GM23338 (cell line): ENCODE results near the gene GPR25. TPM values are rescaled to one million over a fixed set of nuclear protein-coding genes. Genes with fewer than 3 reads are reported as not detected.

ENCODE experiments used
- ATAC-seq: fragments of 200-7000 bp; cut with Tn5 transposase; 3 replicates; pipeline ENCODE4 v1.9.1; 2020
- DNase-seq: peaks from one replicate; pipeline ENCODE4 v3.0.0-alpha.2; 2015; ENCODE audit warnings: low spot score
- H2AFZ ChIP-seq: fragments of 200-600 bp; sonication (generic); 2 replicates; pipeline ENCODE4 v1.8.0; 2016; ENCODE audit warnings: antibody characterized with exemption, mild to moderate bottlenecking, moderate library complexity
- H3F3A ChIP-seq: fragments of 200-600 bp; sonication (generic); replicated peaks from 2 replicates; pipeline ENCODE4 v1.8.0; 2017; ENCODE audit warnings: antibody characterized with exemption, mixed run types, low read depth
- H3K27ac ChIP-seq: fragments of 200-600 bp; sonication (generic); 2 replicates; pipeline ENCODE4 v1.6.1; 2016; ENCODE audit warnings: low read depth
- H3K27me3 ChIP-seq: fragments of 200-600 bp; sonication (generic); 2 replicates; pipeline ENCODE4 v1.8.0; 2016; ENCODE audit warnings: mild to moderate bottlenecking, mixed run types, moderate library complexity; ENCODE audit not compliant: insufficient read depth
- H3K36me3 ChIP-seq: fragments of 200-600 bp; sonication (generic); 2 replicates; pipeline ENCODE4 v1.8.0; 2016; ENCODE audit warnings: mild to moderate bottlenecking; ENCODE audit not compliant: insufficient read depth
- H3K4me1 ChIP-seq: fragments of 200-600 bp; sonication (generic); 2 replicates; pipeline ENCODE4 v1.8.0; 2016; ENCODE audit warnings: mild to moderate bottlenecking, moderate library complexity; ENCODE audit not compliant: insufficient read depth
- H3K4me2 ChIP-seq: fragments of 200-600 bp; sonication (generic); 2 replicates; pipeline ENCODE4 v1.7.1; 2017; ENCODE audit warnings: mixed run types
- H3K4me3 ChIP-seq: fragments of 200-600 bp; sonication (generic); 2 replicates; pipeline ENCODE4 v1.6.1; 2016; ENCODE audit warnings: mixed run types
- H3K79me2 ChIP-seq: fragments of 200-600 bp; sonication (generic); replicated peaks from 2 replicates; pipeline ENCODE4 v1.8.0; 2017; ENCODE audit warnings: mild to moderate bottlenecking; ENCODE audit not compliant: insufficient read depth
- H3K9me2 ChIP-seq: fragments of 200-600 bp; sonication (generic); 2 replicates; pipeline ENCODE4 v1.8.0; 2017; ENCODE audit not compliant: insufficient read depth
- H4K20me1 ChIP-seq: fragments of 200-600 bp; sonication (generic); replicated peaks from 2 replicates; pipeline ENCODE4 v1.8.0; 2017; ENCODE audit warnings: mild to moderate bottlenecking; ENCODE audit not compliant: insufficient read depth
- H3K27ac Mint-ChIP-seq: 2 replicates; pipeline ENCODE4 v1.8.0; 2020; ENCODE audit warnings: inconsistent platforms, mild to moderate bottlenecking, moderate library complexity, mixed read lengths
- H3K27me3 Mint-ChIP-seq: 3 replicates; pipeline ENCODE4 v1.8.0; 2022; ENCODE audit warnings: low read depth, mild to moderate bottlenecking, moderate library complexity, mixed read lengths, inconsistent platforms; ENCODE audit not compliant: insufficient read depth, poor library complexity
- H3K36me3 Mint-ChIP-seq: 3 replicates; pipeline ENCODE4 v1.8.0; 2021; ENCODE audit warnings: low read depth, mild to moderate bottlenecking, inconsistent platforms, moderate library complexity, mixed read lengths
- H3K4me1 Mint-ChIP-seq: 3 replicates; pipeline ENCODE4 v1.8.0; 2020; ENCODE audit warnings: mild to moderate bottlenecking, inconsistent platforms, mixed read lengths
- H3K4me3 Mint-ChIP-seq: 3 replicates; pipeline ENCODE4 v1.8.0; 2021; ENCODE audit warnings: moderate library complexity, mild to moderate bottlenecking, inconsistent platforms, mixed read lengths
- H3K9me3 Mint-ChIP-seq: 3 replicates; pipeline ENCODE4 v1.8.0; 2020; ENCODE audit warnings: moderate library complexity, mild to moderate bottlenecking, inconsistent platforms, mixed read lengths
- CREB1 ChIP-seq: fragments of 250-450 bp; sonication (Bioruptor Pico); IDR thresholded peaks from 2 replicates; pipeline ENCODE4 v1.5.0; 2020; ENCODE audit warnings: low read depth, mild to moderate bottlenecking, moderate library complexity
- CTCF ChIP-seq, 2 experiments: fragments of 200-600 bp in 1 of 2; sonication (generic) in 1 of 2; conservative IDR thresholded peaks; 2 replicates each; pipeline versions ENCODE4 v1.5.1 to v1.6.1; 2016 to 2017; ENCODE audit warnings: antibody characterized with exemption in 2 of 2, low read depth in 2 of 2, mild to moderate bottlenecking in 2 of 2, moderate library complexity in 1 of 2
- EZH2 ChIP-seq: fragments of 200-600 bp; sonication (generic); IDR thresholded peaks from one replicate; pipeline ENCODE4 v1.8.0; 2017; ENCODE audit warnings: antibody characterized with exemption, mild to moderate bottlenecking, low read depth; ENCODE audit not compliant: unreplicated experiment
- EZH2phosphoT487 ChIP-seq: fragments of 200-600 bp; sonication (generic); IDR thresholded peaks from one replicate; pipeline ENCODE4 v1.8.1; 2018; ENCODE audit warnings: antibody characterized with exemption; ENCODE audit not compliant: unreplicated experiment
- JUNB ChIP-seq: IDR thresholded peaks from one replicate; pipeline ENCODE4 v1.6.1; 2016; ENCODE audit warnings: antibody characterized with exemption; ENCODE audit not compliant: unreplicated experiment
- NANOG ChIP-seq: IDR thresholded peaks from 2 replicates; pipeline ENCODE4 v1.6.1; 2016; ENCODE audit warnings: antibody characterized with exemption, borderline replicate concordance
- POLR2AphosphoS5 ChIP-seq: IDR thresholded peaks from 2 replicates; pipeline ENCODE4 v1.6.1; 2016; ENCODE audit warnings: antibody characterized with exemption, low read depth
- REST ChIP-seq: IDR thresholded peaks from one replicate; pipeline ENCODE4 v1.6.1; 2018; ENCODE audit warnings: antibody characterized with exemption; ENCODE audit not compliant: unreplicated experiment
- ZNF114 ChIP-seq: fragments of 250-450 bp; sonication (Bioruptor Pico); IDR thresholded peaks from 2 replicates; pipeline ENCODE4 v1.5.0; 2020; ENCODE audit warnings: mild to moderate bottlenecking, moderate library complexity
- ZNF331 ChIP-seq: fragments of 250-450 bp; sonication (Bioruptor Pico); IDR thresholded peaks from 2 replicates; pipeline ENCODE4 v1.5.0; 2020; ENCODE audit warnings: low read depth, mild to moderate bottlenecking, moderate library complexity
- polyA plus RNA-seq: library from polyadenylated mRNA; unstranded; fragments of >200 nt; fragmentation: Nextera tagmentation; extraction: Ambion mirVana; gene quantifications from 2 replicates; pipeline ENCODE4 v1.2.1, GENCODE V29; 2016
- total RNA-seq: library from RNA; depleted of rRNA; stranded (reverse); fragments of >200 nt; shearing (Covaris generic); gene quantifications from 2 replicates; pipeline ENCODE4 v1.2.3, GENCODE V29; 2014
- TF ChIP-seq, protein P1 (sequence below): fragments of 250-450 bp; sonication (Bioruptor Pico); IDR thresholded peaks from 2 replicates; pipeline ENCODE4 v1.5.0; 2020; ENCODE audit warnings: mild to moderate bottlenecking, moderate library complexity

GPR25 gene
- total and polyA plus RNA-seq, 2 experiments from 2014 or later = not detected

- TF ChIP-seq ZNF114 (CRISPR knock-in tag) (no peak), CTCF (conservative IDR thresholded peaks at IDR 0.05; ENCODE audit: low read depth in 2 of 2) (no peak), EZH2 (no peak)
Observed at GRCh38 chr1:200900877-200901276, 28.1 kb downstream of the GPR25 start (continued).

DNA sequence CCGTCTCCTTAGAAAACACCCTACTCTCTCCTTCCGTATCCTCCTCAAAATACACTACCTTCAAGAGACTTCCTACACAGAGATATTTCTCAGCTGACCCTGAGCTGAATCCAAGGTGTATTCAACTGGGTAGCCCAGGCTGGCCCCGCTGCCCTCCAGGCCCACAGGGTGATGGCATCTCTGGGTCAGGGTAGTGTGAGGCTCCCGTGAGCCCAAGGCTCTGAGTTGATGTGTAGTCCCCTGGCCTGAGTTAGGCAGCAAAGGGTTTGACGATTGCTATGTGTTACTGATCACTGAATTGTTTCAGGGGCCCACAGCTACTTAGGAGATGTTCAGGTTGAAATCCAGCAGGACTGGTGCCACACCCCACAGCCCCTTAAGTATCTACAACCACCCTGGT is 28.6 kb downstream of the GPR25 start:
- ATAC-seq (no peak), DNase-seq (no peak)
- H3K79me2 ChIP-seq = peaks cover 19% of the 10 kb centered on the region
- Mint-ChIP-seq H3K27ac (no peak overlapping the region), H3K36me3 (peaks cover 67% of the 10 kb centered on the region), H3K27me3 (peaks cover 9% of the 10 kb centered on the region), H3K9me3 (no peaks in the 10 kb centered on the region), H3K4me1 (peaks cover 18% of the 10 kb centered on the region), H3K4me3 (no peak overlapping the region)
- no peak overlapping the region for H3K4me3 ChIP-seq
- 0 out of 2 replicates have a peak, but pooled peaks cover 9% of the 10 kb centered on the region for H3K4me1 ChIP-seq
- H3K4me2 ChIP-seq = no peak overlapping the region
- no peak overlapping the region for H3K27ac ChIP-seq
- H3K27me3 ChIP-seq = no peaks in the 10 kb centered on the region
- no peaks in the 10 kb centered on the region; the same call in none of the 2 replicates for H4K20me1 ChIP-seq
- H2AFZ ChIP-seq = no peak overlapping the region
- peaks cover 5% of the 10 kb centered on the region; the same call in 1 of the 2 replicates for H3K36me3 ChIP-seq
- H3F3A ChIP-seq = no peaks in the 10 kb centered on the region
- H3K9me2 ChIP-seq = no peaks in the 10 kb centered on the region
- TF ChIP-seq REST (no peak), POLR2AphosphoS5 (no peak), NANOG (no peak), JUNB (no peak), ZNF331 (CRISPR knock-in tag) (no peak), EZH2phosphoT487 (no peak), CTCF (conservative IDR thresholded peaks at IDR 0.05; ENCODE audit: low read depth in 2 of 2) (no peak), CREB1 (CRISPR knock-in tag) (no peak)
- TF ChIP-seq, protein P1, sequence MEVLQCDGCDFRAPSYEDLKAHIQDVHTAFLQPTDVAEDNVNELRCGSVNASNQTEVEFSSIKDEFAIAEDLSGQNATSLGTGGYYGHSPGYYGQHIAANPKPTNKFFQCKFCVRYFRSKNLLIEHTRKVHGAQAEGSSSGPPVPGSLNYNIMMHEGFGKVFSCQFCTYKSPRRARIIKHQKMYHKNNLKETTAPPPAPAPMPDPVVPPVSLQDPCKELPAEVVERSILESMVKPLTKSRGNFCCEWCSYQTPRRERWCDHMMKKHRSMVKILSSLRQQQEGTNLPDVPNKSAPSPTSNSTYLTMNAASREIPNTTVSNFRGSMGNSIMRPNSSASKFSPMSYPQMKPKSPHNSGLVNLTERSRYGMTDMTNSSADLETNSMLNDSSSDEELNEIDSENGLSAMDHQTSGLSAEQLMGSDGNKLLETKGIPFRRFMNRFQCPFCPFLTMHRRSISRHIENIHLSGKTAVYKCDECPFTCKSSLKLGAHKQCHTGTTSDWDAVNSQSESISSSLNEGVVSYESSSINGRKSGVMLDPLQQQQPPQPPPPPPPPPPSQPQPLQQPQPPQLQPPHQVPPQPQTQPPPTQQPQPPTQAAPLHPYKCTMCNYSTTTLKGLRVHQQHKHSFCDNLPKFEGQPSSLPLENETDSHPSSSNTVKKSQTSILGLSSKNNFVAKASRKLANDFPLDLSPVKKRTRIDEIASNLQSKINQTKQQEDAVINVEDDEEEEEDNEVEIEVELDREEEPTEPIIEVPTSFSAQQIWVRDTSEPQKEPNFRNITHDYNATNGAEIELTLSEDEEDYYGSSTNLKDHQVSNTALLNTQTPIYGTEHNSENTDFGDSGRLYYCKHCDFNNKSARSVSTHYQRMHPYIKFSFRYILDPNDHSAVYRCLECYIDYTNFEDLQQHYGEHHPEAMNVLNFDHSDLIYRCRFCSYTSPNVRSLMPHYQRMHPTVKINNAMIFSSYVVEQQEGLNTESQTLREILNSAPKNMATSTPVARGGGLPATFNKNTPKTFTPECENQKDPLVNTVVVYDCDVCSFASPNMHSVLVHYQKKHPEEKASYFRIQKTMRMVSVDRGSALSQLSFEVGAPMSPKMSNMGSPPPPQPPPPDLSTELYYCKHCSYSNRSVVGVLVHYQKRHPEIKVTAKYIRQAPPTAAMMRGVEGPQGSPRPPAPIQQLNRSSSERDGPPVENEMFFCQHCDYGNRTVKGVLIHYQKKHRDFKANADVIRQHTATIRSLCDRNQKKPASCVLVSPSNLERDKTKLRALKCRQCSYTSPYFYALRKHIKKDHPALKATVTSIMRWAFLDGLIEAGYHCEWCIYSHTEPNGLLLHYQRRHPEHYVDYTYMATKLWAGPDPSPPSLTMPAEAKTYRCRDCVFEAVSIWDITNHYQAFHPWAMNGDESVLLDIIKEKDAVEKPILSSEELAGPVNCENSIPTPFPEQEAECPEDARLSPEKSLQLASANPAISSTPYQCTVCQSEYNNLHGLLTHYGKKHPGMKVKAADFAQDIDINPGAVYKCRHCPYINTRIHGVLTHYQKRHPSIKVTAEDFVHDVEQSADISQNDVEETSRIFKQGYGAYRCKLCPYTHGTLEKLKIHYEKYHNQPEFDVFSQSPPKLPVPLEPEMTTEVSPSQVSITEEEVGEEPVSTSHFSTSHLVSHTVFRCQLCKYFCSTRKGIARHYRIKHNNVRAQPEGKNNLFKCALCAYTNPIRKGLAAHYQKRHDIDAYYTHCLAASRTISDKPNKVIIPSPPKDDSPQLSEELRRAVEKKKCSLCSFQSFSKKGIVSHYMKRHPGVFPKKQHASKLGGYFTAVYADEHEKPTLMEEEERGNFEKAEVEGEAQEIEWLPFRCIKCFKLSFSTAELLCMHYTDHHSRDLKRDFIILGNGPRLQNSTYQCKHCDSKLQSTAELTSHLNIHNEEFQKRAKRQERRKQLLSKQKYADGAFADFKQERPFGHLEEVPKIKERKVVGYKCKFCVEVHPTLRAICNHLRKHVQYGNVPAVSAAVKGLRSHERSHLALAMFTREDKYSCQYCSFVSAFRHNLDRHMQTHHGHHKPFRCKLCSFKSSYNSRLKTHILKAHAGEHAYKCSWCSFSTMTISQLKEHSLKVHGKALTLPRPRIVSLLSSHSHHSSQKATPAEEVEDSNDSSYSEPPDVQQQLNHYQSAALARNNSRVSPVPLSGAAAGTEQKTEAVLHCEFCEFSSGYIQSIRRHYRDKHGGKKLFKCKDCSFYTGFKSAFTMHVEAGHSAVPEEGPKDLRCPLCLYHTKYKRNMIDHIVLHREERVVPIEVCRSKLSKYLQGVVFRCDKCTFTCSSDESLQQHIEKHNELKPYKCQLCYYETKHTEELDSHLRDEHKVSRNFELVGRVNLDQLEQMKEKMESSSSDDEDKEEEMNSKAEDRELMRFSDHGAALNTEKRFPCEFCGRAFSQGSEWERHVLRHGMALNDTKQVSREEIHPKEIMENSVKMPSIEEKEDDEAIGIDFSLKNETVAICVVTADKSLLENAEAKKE (CRISPR knock-in tag) = no peak
